B cell (primary cell): ENCODE data around the gene ATP9A.

Source experiments
- CTCF ChIP-seq: fragments of 200-600 bp; IDR thresholded peaks from one replicate; pipeline ENCODE4 v1.8.0; 2022; ENCODE audit warnings: antibody characterized with exemption, mild to moderate bottlenecking
- EZH2 ChIP-seq: IDR thresholded peaks from 2 replicates; pipeline ENCODE4 v1.6.1; 2012; ENCODE audit warnings: borderline replicate concordance, low read depth, mild to moderate bottlenecking, moderate library complexity, low read length; ENCODE audit not compliant: insufficient read depth, poor library complexity, severe bottlenecking

- TF ChIP-seq CTCF, result no peak
- TF ChIP-seq EZH2, result no peak
Measured at GRCh38 chr20:51796340-51796739, 28.1 kb upstream of the ATP9A start.
